Subcutaneous abdominal adipose tissue (tissue), 5 donors: ENCODE measurements around the gene NEB.

Experiments used
- H3K27ac ChIP-seq: one replicate; pipeline ENCODE4 v1.7.0; 2013; ENCODE audit warnings: low read depth, mild to moderate bottlenecking, inconsistent platforms, low read length, moderate library complexity
- H3K27me3 ChIP-seq, 5 donors: one replicate each; pipeline ENCODE4 v1.7.0; 2013; ENCODE audit warnings: low read length in 5 of 5, inconsistent platforms in 1 of 5; ENCODE audit not compliant: control insufficient read depth in 5 of 5, insufficient read depth in 4 of 5
- H3K36me3 ChIP-seq, 5 donors: one replicate each; pipeline ENCODE4 v1.7.0; 2013; ENCODE audit warnings: low read length in 5 of 5; ENCODE audit not compliant: control insufficient read depth in 5 of 5, insufficient read depth in 5 of 5
- H3K4me1 ChIP-seq, 5 donors: one replicate each; pipeline ENCODE4 v1.7.0; 2013; ENCODE audit warnings: low read length in 5 of 5, mild to moderate bottlenecking in 3 of 5, moderate library complexity in 1 of 5; ENCODE audit not compliant: control insufficient read depth in 5 of 5, insufficient read depth in 5 of 5
- H3K4me3 ChIP-seq, 5 donors: one replicate each; pipeline ENCODE4 v1.7.0; 2013; ENCODE audit warnings: low read length in 5 of 5, low read depth in 1 of 5
- H3K9ac ChIP-seq, 5 donors: one replicate each; pipeline ENCODE4 v1.7.0; 2013; ENCODE audit warnings: low read length in 5 of 5, mild to moderate bottlenecking in 4 of 5, moderate library complexity in 3 of 5
- H3K9me3 ChIP-seq, 5 donors: one replicate each; pipeline ENCODE4 v1.7.0; 2013; ENCODE audit warnings: low read length in 5 of 5; ENCODE audit not compliant: control insufficient read depth in 5 of 5
- donor health status: healthy.
- donor health status: healthy.
- donor health status: healthy.
- donor health status: healthy.
- donor health status: healthy.

Gene NEB, protein sequence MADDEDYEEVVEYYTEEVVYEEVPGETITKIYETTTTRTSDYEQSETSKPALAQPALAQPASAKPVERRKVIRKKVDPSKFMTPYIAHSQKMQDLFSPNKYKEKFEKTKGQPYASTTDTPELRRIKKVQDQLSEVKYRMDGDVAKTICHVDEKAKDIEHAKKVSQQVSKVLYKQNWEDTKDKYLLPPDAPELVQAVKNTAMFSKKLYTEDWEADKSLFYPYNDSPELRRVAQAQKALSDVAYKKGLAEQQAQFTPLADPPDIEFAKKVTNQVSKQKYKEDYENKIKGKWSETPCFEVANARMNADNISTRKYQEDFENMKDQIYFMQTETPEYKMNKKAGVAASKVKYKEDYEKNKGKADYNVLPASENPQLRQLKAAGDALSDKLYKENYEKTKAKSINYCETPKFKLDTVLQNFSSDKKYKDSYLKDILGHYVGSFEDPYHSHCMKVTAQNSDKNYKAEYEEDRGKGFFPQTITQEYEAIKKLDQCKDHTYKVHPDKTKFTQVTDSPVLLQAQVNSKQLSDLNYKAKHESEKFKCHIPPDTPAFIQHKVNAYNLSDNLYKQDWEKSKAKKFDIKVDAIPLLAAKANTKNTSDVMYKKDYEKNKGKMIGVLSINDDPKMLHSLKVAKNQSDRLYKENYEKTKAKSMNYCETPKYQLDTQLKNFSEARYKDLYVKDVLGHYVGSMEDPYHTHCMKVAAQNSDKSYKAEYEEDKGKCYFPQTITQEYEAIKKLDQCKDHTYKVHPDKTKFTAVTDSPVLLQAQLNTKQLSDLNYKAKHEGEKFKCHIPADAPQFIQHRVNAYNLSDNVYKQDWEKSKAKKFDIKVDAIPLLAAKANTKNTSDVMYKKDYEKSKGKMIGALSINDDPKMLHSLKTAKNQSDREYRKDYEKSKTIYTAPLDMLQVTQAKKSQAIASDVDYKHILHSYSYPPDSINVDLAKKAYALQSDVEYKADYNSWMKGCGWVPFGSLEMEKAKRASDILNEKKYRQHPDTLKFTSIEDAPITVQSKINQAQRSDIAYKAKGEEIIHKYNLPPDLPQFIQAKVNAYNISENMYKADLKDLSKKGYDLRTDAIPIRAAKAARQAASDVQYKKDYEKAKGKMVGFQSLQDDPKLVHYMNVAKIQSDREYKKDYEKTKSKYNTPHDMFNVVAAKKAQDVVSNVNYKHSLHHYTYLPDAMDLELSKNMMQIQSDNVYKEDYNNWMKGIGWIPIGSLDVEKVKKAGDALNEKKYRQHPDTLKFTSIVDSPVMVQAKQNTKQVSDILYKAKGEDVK (N-terminal part only)

DNA sequence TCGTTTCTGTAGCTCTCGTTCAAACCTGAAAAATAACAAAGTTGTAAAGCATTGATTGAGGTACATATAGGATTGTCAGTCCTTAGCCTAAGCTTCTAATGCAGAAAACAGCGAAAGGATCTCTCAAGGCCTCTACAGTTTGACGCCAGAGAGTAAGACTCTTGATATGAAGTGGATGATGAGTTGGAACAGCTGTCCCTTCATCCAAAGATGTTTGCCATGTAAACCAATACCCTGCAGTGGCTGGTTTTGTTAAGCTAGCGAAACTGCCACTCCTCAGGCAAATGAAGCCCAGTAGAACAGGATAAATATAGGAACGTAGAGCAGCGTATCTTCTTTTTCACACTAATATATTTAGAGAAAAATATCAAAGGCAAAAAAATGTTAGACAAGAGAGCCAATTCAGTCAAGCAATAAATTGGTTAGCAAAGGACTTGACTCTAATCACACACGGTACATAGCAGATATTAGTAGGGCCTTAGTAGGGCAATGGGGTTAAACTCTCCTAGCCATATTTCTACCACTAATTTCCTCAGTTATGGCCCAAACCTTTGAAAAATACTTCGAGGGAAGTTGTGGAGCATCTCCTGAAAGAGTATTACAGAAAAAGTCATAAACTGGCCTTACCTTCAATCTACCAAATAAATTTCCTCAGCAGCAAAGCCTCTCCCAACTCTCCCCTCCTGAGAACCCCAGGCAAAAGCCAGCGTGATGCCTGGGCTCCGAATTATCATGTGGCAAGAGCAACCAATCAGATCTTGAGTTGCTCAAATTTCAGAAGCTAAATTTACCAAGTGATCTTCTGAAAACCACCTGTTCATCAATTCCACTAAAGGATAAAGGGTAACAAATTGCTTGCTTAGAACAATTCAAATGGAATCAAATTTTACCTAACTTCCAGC is at the start of gene NEB:
TSS of gene NEB (minus strand) at position 706 of the 902 bp plus-strand sequence. CDS start 1,320 bp downstream, outside the sequence.
- H3K27me3 ChIP-seq: no peaks in the 10 kb centered on the region
- H3K36me3 ChIP-seq: no peaks in the 10 kb centered on the region
- H3K27ac ChIP-seq: no peak within 1 kb of the TSS
- no peaks in the 10 kb centered on the region for H3K4me1 ChIP-seq
- H3K9ac ChIP-seq: no peak within 1 kb of the TSS
- H3K4me3 ChIP-seq: no peak within 1 kb of the TSS
- peaks cover 0 to 4% (median 3%) of the 10 kb centered on the region in 5 donors for H3K9me3 ChIP-seq

- Histone ChIP-seq H3K36me3 (peaks cover 13 to 36% (median 27%) of the 10 kb centered on the region in 5 donors), H3K4me3 (no peak overlapping the region), H3K9ac (no peak overlapping the region), H3K9me3 (no peaks in the 10 kb centered on the region), H3K27me3 (no peaks in the 10 kb centered on the region), H3K4me1 (no peaks in the 10 kb centered on the region), H3K27ac (no peak overlapping the region)
These were observed 48.9 kb upstream of the NEB start for GRCh38 chr2:151783133-151783520.

GRCh38 chr2:151782378-151783132 is 48.3 kb upstream of the NEB start:
- H3K27ac ChIP-seq: no peak overlapping the region
- H3K27me3 ChIP-seq: no peaks in the 10 kb centered on the region
- no peak overlapping the region for H3K4me3 ChIP-seq
- peaks cover 13 to 33% (median 27%) of the 10 kb centered on the region in 5 donors for H3K36me3 ChIP-seq
- no peaks in the 10 kb centered on the region for H3K4me1 ChIP-seq
- no peak overlapping the region for H3K9ac ChIP-seq
- no peaks in the 10 kb centered on the region for H3K9me3 ChIP-seq

DNA sequence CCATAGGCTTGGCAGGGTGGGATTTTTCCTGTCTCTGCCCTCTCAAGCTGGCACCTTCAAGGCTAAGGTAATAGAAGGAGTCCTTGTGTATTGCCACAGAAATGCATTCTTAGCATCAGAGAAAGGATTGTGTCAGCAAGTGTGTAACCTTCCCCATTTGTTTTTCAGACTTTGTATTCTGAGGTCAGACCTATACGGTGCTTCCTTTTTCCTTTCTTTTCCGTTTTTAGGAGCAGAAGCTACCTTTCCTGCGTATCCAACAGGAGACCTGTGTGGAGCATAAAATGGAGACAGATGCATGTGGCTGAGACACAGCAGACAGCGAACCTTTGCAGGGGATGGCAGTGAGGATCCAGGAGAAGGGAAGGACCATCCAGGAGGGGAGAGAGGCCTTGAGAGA is 47.4 kb upstream of the NEB start:
- no peaks in the 10 kb centered on the region for H3K4me1 ChIP-seq
- H3K27me3 ChIP-seq: no peaks in the 10 kb centered on the region
- H3K36me3 ChIP-seq: peaks cover 13 to 39% (median 27%) of the 10 kb centered on the region in 5 donors
- H3K4me3 ChIP-seq: no peak overlapping the region
- H3K9ac ChIP-seq: no peak overlapping the region
- no peak overlapping the region for H3K27ac ChIP-seq
- H3K9me3 ChIP-seq: no peaks in the 10 kb centered on the region

- Histone ChIP-seq H3K27me3 (no peaks in the 10 kb centered on the region), H3K4me1 (no peaks in the 10 kb centered on the region), H3K36me3 (peaks cover 16 to 43% (median 21%) of the 10 kb centered on the region in 5 donors), H3K4me3 (no peak overlapping the region), H3K27ac (no peak overlapping the region), H3K9ac (no peak overlapping the region), H3K9me3 (no peaks in the 10 kb centered on the region)
These were observed 46.7 kb upstream of the NEB start for GRCh38 chr2:151780938-151781337.

DNA sequence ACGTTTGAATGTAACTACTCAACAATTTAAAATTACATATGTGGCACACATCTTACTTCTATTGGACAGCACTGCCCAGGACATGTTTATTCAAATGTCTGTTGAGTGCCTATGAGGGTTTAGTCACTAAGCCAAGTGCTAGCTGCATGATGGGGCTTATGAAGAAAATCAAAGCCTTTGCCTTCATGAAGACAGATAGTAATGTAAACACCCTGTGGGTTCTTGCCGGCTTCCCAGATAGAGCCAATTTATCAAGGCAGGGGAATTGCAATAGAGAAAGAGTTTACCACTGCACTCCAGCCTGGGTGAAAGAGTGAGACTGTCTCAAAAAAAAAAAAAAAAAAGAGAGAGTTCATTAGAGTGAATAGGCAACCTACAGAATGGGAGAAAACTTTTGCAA is 43.7 kb upstream of the NEB start:
- no peaks in the 10 kb centered on the region for H3K9me3 ChIP-seq
- H3K27me3 ChIP-seq: no peaks in the 10 kb centered on the region
- no peak overlapping the region for H3K4me3 ChIP-seq
- peaks cover 3 to 31% (median 19%) of the 10 kb centered on the region in 5 donors for H3K36me3 ChIP-seq
- no peak overlapping the region for H3K27ac ChIP-seq
- no peak overlapping the region for H3K9ac ChIP-seq
- H3K4me1 ChIP-seq: peaks cover 0 to 5% (median 0%) of the 10 kb centered on the region in 5 donors

DNA sequence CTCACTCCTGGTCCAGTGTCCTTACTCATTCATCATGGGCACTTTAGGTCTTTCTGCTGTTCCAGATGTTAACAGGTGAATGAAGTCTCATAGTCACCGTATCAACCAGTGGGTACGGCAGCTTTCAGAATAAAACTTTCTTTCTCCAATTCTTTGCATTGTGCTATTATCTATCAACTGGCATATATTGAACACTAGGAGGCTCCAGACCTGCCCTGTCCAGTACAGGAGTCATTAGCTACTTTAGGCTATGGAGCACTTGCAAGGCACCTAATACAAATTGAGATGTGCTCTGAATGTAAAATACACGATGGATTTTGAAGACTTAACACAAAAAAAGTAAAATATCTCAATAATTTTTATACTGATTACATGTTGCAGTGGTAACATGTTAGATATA is 43.2 kb upstream of the NEB start:
- H3K27me3 ChIP-seq: no peaks in the 10 kb centered on the region
- no peak overlapping the region for H3K9ac ChIP-seq
- H3K9me3 ChIP-seq: no peaks in the 10 kb centered on the region
- no peak overlapping the region for H3K27ac ChIP-seq
- H3K36me3 ChIP-seq: peaks cover 3 to 28% (median 19%) of the 10 kb centered on the region in 5 donors
- H3K4me3 ChIP-seq: no peak overlapping the region
- peaks cover 0 to 5% (median 0%) of the 10 kb centered on the region in 5 donors for H3K4me1 ChIP-seq

- H3K9ac ChIP-seq: no peak overlapping the region
- no peaks in the 10 kb centered on the region for H3K27me3 ChIP-seq
- no peak overlapping the region for H3K27ac ChIP-seq
- no peak overlapping the region for H3K4me3 ChIP-seq
- H3K4me1 ChIP-seq: peaks cover 3 to 11% (median 8%) of the 10 kb centered on the region in 5 donors
- peaks cover 3 to 22% (median 15%) of the 10 kb centered on the region in 5 donors for H3K36me3 ChIP-seq
- H3K9me3 ChIP-seq: no peaks in the 10 kb centered on the region
These were observed 42.1 kb upstream of the NEB start for GRCh38 chr2:151776367-151776766.
